ENCODE data around the gene ICA1. TPM values are rescaled to one million over a fixed set of nuclear protein-coding genes. Genes with fewer than 3 reads are reported as not detected.

The ICA1 gene
- polyA plus RNA-seq, 1 donor (not counting 4 experiments of a cell fraction or from before 2014, with no cell fraction given): 1.9 TPM

GRCh38 chr7:8177109-8177933 is 84.6 kb downstream of the ICA1 start:
- H3K27ac ChIP-seq (ENCODE audit: control insufficient read depth, insufficient read depth, low read length): no peak overlapping the region
- dilution Hi-C loops (cut with MboI; ENCODE audit: extremely low pct_ligation_motif_present, low sequenced_read_pairs): no loop called here
- no peak overlapping the region for H3K4me3 ChIP-seq (ENCODE audit: control insufficient read depth in 2 of 3, extremely low read depth in 1 of 3, insufficient read depth in 2 of 3, low read depth in 1 of 3, low read length in 3 of 3)
- no peak overlapping the region for H3K4me2 ChIP-seq (ENCODE audit: control insufficient read depth, extremely low read depth, insufficient read depth, low read depth, low read length)
- H3K9me3 ChIP-seq (ENCODE audit: control insufficient read depth, low read depth, low read length): no peaks in the 10 kb centered on the region
- no peak overlapping the region for H3K9ac ChIP-seq (ENCODE audit: control insufficient read depth, extremely low read depth, insufficient read depth, low read length)
- DNase-seq (ENCODE audit: low read depth, low spot score) (no peak), FAIRE-seq (no peak)
- no peak overlapping the region for H2AFZ ChIP-seq (ENCODE audit: control insufficient read depth, low read length)
- H3K9me1 ChIP-seq (ENCODE audit: control insufficient read depth, extremely low read depth, insufficient read depth, low read length): no peaks in the 10 kb centered on the region
- no peaks in the 10 kb centered on the region for H3K27me3 ChIP-seq (ENCODE audit: control insufficient read depth, extremely low read depth, insufficient read depth, low read length)
- no peaks in the 10 kb centered on the region for H3K79me2 ChIP-seq (ENCODE audit: control insufficient read depth, insufficient read depth, low read length)
- H4K20me1 ChIP-seq (ENCODE audit: control insufficient read depth, extremely low read depth, insufficient read depth, low read length): no peaks in the 10 kb centered on the region
- no peaks in the 10 kb centered on the region for H3K36me3 ChIP-seq (ENCODE audit: control insufficient read depth in 2 of 2, extremely low read depth in 1 of 2, insufficient read depth in 2 of 2, low read length in 2 of 2)
- no peak for TF ChIP-seq EZH2 (IDR thresholded peaks at IDR 0.05; ENCODE audit: low read length)
- TF ChIP-seq CTCF (optimal IDR thresholded peaks at IDR 0.05 in 1 of 3, IDR thresholded peaks at IDR 0.05 in 1 of 3, conservative IDR thresholded peaks at IDR 0.05 in 1 of 3; ENCODE audit: extremely low read depth in 1 of 3, insufficient read depth in 2 of 3, low read length in 3 of 3): no peak
- no peaks in the 10 kb centered on the region for H3K4me1 ChIP-seq (ENCODE audit: control insufficient read depth, extremely low read depth, insufficient read depth, low read length)

GRCh38 chr7:8176370-8177081 is 85.4 kb downstream of the ICA1 start:
- Histone ChIP-seq H4K20me1 (ENCODE audit: control insufficient read depth, extremely low read depth, insufficient read depth, low read length) (no peaks in the 10 kb centered on the region), H3K27me3 (ENCODE audit: control insufficient read depth, extremely low read depth, insufficient read depth, low read length) (no peaks in the 10 kb centered on the region), H3K79me2 (ENCODE audit: control insufficient read depth, insufficient read depth, low read length) (no peaks in the 10 kb centered on the region), H3K4me3 (ENCODE audit: control insufficient read depth in 2 of 3, extremely low read depth in 1 of 3, insufficient read depth in 2 of 3, low read depth in 1 of 3, low read length in 3 of 3) (no peak overlapping the region), H3K9me3 (ENCODE audit: control insufficient read depth, low read depth, low read length) (no peaks in the 10 kb centered on the region), H3K36me3 (ENCODE audit: control insufficient read depth in 2 of 2, extremely low read depth in 1 of 2, insufficient read depth in 2 of 2, low read length in 2 of 2) (no peaks in the 10 kb centered on the region), H3K27ac (ENCODE audit: control insufficient read depth, insufficient read depth, low read length) (no peak overlapping the region), H3K9ac (ENCODE audit: control insufficient read depth, extremely low read depth, insufficient read depth, low read length) (no peak overlapping the region), H3K4me2 (ENCODE audit: control insufficient read depth, extremely low read depth, insufficient read depth, low read depth, low read length) (no peak overlapping the region), H2AFZ (ENCODE audit: control insufficient read depth, low read length) (no peak overlapping the region), H3K4me1 (ENCODE audit: control insufficient read depth, extremely low read depth, insufficient read depth, low read length) (no peaks in the 10 kb centered on the region), H3K9me1 (ENCODE audit: control insufficient read depth, extremely low read depth, insufficient read depth, low read length) (no peaks in the 10 kb centered on the region)
- no peak for FAIRE-seq
- no peak for DNase-seq (ENCODE audit: low read depth, low spot score)
- TF ChIP-seq EZH2 (IDR thresholded peaks at IDR 0.05; ENCODE audit: low read length) (no peak), CTCF (optimal IDR thresholded peaks at IDR 0.05 in 1 of 3, IDR thresholded peaks at IDR 0.05 in 1 of 3, conservative IDR thresholded peaks at IDR 0.05 in 1 of 3; ENCODE audit: extremely low read depth in 1 of 3, insufficient read depth in 2 of 3, low read length in 3 of 3) (no peak)
- dilution Hi-C loops (cut with MboI; ENCODE audit: extremely low pct_ligation_motif_present, low sequenced_read_pairs): no loop called here

Data from keratinocyte (primary cell).